ENCODE measurements around the gene SLX4.
"Not testable (repeated sequence)": the region's sequence is repeated elsewhere in the genome, so short reads cannot be mapped to it uniquely, and the experiment has no call there.

The SLX4 gene

GRCh38 chr16:3642397-3643094 is 31.1 kb upstream of the SLX4 start:
- no peak for DNase-seq (ENCODE audit: low spot score)

GRCh38 chr16:3641801-3642396 is 30.5 kb upstream of the SLX4 start:
- DNase-seq (ENCODE audit: low spot score): no peak

GRCh38 chr16:3640632-3641501 is 29.5 kb upstream of the SLX4 start:
- DNase-seq (ENCODE audit: low spot score): no peak

GRCh38 chr16:3640207-3640606 is 28.8 kb upstream of the SLX4 start:
- DNase-seq (ENCODE audit: low spot score): no peak

- no peak for DNase-seq (ENCODE audit: low spot score)
Observed at GRCh38 chr16:3638916-3639644, 27.7 kb upstream of the SLX4 start.

GRCh38 chr16:3637371-3637923 is 26.0 kb upstream of the SLX4 start:
- DNase-seq (ENCODE audit: low spot score): no peak

GRCh38 chr16:3625911-3626732 is 14.7 kb upstream of the SLX4 start:
- peak; percentile 15 for DNase-seq (ENCODE audit: low spot score)

GRCh38 chr16:3625331-3625730 is 13.9 kb upstream of the SLX4 start:
- no peak for DNase-seq (ENCODE audit: low spot score)

- DNase-seq (ENCODE audit: low spot score): no peak
Observed at GRCh38 chr16:3623642-3624041, 12.2 kb upstream of the SLX4 start.

GRCh38 chr16:3618769-3619141 is 7.3 kb upstream of the SLX4 start:
- no peak for DNase-seq (ENCODE audit: low spot score)

GRCh38 chr16:3612510-3613466 is 1.4 kb upstream of the SLX4 start:
- no peak for DNase-seq (ENCODE audit: low spot score)

- DNase-seq (ENCODE audit: low spot score): peak; percentile 12
Observed at GRCh38 chr16:3610698-3611145, 684 bp downstream of the SLX4 start.

GRCh38 chr16:3609895-3610697 is 1.3 kb downstream of the SLX4 start:
- DNase-seq (ENCODE audit: low spot score): peak; percentile 44

- DNase-seq (ENCODE audit: low spot score): not testable (repeated sequence)
Observed at GRCh38 chr16:3608976-3609375, 2.4 kb downstream of the SLX4 start.

- DNase-seq (ENCODE audit: low spot score): no peak
Observed at GRCh38 chr16:3608069-3608468, 3.3 kb downstream of the SLX4 start.

GRCh38 chr16:3607634-3608033 is 3.8 kb downstream of the SLX4 start:
- DNase-seq (ENCODE audit: low spot score): no peak

GRCh38 chr16:3607161-3607560 is 4.2 kb downstream of the SLX4 start:
- no peak for DNase-seq (ENCODE audit: low spot score)

- no peak for DNase-seq (ENCODE audit: low spot score)
Observed at GRCh38 chr16:3606441-3606840, 5.0 kb downstream of the SLX4 start.

GRCh38 chr16:3602320-3602653 is 9.1 kb downstream of the SLX4 start:
- DNase-seq (ENCODE audit: low spot score): no peak

Data from kidney capillary endothelial cell (primary cell).